NCI-H526 (cell line): Measurements from ENCODE around the gene IP6K1.
"Not testable (repeated sequence)": the region's sequence is repeated elsewhere in the genome, so short reads cannot be mapped to it uniquely, and the experiment has no call there.

Source experiments
- DNase-seq, 2 experiments: peaks; one replicate each; lab custom pipeline; 2025; lab: John Stamatoyannopoulos, UW

IP6K1 gene

DNA sequence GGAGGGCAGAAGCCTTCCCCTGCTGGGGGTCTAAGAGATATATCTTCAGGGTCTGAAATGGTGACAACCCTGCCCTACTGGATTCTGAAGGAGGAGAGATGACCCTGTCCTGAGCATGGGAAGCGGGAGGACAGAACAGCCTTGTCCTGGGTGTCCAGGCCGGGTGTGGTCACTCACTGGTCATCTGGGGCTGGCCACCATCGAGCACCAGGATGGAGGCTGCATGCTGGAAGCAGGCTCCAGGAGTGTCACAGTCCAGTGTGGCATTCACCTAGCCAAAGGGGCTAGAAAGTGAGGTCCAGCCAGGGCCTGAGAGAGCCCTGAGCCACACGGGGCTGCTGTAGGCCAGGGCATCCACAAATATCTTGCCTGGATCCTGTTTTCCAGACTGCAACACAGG lies 8.1 kb upstream of the IP6K1 start:
- no peak for DNase-seq

DNA sequence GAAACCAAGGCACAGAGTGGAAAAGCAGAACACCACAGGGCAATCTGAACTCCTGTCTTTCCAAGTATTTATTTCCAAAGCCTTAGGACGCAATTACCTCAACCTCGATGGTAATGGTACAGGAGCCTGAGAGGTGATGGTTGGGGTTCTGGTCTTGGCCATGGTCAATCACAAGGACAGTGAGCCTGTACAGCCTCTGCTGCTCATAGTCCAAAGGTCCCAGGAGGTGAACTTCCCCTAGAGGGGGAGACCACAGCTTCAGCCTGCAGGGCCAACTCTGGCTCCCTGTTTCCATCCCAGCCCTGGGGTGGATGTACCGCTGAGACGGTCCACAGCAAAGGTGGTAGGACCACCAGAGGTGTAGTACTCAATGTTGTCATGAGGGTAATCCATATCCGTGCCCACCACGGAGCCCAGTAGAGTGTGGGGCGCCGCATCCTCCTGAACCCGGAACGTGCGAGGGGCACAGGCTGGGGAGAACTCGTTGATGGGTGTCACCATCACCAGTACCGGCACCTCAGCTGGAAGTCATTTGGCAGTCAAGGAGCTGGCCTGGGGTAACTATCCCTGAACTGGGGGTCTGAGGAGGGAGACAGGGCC lies 7.2 kb upstream of the IP6K1 start:
- no peak for DNase-seq

DNA sequence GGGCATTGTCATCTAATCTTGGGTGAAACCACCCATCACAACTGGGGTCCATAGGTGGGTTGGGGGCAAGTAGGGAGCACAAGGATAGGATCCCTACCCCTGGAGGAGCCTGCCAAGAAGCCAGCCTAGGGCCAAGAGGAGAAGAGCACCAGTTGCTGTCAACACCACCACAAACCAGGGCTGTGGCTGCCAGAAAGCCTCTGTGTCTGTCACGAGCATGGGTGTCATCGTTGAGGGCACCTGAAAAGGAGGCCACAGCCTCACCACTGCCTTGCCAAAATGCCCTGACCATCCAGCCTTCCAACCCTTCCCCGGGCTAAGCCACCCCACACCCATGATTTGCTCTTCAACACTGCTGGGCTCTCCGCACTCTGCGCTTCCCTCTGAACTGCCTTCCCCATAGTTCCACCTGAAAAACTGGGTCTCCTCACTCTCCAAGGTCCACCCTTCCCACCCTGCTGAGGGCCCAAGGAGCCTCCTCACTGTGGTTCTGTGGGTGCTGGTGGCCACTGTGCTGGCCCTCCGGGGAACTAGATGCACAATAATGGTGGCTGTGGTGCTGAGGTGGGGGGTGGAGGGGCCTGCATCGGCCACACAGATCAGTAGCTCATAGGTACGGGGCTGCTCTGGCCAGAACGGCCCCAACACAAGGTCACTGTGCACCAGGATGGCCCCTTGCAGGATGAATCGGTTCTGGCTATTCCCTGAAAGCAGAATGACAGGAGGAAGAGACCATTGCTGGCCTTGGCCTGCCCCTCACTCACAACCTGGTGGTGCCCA lies 6.2 kb upstream of the IP6K1 start:
- no peak for DNase-seq

DNA sequence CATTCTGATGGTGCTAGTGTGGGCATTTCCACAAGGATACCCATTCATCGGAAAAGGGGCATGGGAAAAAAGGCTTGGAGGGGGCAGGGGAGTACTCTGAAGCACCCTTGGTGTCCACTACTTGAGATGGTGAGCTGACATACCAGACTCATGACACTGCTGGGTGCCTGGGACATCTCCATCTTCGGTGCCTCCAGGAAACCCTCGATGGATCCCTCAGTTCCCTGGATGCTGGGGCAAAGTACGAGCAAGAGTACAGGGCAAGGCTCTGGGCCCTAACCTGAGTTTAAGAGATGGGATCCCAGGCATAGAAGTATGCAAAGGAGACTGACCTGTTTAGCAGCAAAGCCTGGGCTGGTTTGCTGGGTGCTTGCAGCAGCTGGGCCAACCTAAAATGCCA lies 5.2 kb upstream of the IP6K1 start:
- no peak for DNase-seq

DNA sequence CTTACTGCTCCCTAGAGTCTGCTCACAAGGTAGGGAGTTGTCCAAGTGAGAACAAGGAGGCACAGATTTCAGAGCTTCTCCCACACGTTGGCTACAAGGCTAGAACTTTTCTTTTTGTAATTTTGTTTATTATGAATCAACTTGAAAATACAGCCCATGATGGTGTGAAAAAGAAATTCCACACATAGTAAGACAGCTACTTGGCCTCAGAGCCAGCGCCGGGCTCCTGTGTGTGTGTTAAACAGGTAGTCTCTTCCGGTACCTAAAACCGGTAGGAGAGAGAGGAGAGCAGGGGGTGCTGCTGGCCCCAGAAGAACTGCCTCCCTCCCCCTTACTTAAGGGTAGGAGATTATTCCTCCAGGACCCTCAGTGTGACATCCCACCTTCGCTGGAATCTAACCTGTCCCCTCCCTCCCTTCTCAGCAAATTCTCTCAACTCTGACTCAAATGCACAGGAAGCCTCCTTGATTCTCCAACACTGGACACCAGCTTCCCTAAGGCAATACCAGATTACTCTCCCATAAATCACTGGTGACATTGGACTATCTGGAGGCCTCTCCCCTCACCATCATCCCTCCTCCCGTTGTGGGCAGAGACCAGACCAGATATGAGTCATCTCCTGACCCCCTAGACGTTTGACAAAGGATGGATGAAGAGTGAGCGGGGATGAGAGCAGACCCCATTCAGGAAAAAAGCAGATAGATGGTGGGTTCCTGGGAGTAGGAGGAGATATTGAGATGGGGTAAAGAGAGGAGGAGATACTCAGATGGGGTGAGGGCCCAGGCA lies 4.5 kb upstream of the IP6K1 start:
- no peak for DNase-seq

DNA sequence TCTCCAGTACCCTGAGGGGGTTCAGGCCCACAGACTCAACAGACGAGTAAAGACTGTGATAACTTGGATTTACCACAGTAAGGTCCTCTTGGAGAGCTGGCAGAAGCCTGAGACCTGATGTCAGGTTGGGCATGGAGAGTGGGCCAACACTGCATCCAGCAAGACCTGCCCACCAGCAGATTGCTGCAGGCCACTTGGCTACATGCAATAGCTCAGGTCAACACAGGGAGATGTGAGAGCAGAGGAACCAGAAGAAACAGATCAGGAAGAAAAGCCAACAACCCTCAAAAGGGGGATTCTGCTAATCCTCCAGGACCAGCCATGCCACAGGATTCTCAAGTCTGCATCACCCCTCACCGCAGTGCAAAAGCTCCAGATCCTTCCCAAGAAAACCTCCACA lies 1.7 kb upstream of the IP6K1 start:
- no peak for DNase-seq

DNA sequence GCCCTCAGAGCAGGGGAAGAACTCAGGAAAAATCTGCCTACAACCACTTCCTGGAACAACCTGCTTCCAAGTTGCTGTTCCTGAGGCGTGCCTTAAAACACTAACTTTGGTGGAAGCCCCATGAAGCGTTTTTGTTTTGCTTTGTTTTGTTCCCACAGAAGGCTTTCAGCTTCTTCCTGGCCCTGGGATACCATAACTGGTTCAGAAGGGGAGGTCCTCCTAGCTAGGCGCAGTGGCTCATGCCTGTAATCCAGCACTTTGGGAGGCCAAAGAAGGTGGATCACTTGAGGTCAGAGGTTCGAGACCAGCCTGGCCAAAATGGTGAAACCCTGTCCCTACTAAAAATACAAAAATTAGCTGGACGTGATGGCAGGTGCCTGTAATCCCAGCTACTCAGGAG lies 1.2 kb upstream of the IP6K1 start:
- DNase-seq, result no peak

DNA sequence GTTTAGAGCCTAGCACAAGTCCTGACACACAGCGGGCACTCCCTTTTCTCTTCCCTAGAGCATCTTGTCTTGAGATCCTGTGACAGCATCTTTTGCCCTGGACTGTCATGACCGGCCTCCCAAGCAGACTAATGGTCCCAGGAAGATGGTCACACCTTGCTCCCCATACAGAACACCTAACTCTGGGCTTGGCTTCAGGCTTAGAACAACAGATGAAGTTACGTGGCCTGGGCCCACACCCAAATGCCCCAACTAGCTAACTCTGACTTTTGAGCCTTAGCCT lies 781 bp upstream of the IP6K1 start:
- no peak for DNase-seq

DNA sequence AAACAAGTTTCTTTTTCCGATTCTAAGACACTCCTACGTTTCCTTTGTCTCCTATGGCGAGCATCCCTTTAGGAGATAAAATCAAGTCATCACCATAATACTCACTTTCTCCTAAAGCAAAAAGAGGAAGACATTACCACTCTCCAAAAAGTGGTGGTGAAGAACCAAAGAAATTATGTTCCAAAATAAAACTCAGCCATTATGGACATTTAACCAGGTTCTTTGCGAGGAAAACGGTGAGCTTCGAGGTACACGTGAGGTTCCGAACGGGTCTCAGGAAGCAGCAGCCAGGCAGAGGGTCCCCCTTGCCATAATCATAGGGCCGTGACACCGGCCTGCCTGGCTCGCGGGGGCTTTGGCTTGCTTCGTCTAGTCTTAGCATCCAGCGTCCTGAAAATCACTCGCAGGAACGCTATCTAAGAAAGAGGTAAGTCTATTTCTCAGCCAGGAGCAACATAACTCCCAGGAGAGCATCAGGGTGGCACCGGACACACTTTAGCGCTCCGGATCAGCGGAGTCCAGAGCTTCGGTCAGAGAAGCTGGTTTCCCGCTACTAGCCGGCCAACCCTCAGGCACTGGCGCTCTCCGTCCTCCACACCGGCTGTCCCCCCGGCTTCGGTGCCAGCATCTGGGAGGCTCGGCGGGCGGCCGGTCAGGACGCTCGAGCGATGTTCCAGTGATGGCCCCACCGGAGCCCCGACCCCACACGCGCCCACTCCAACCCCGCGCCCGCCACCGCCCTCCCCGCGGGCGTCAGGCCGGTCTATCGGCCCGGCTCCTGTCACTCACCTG lies 581 bp downstream of the IP6K1 start:
- DNase-seq, result peak in 1 of 2 experiments; percentile 53

DNA sequence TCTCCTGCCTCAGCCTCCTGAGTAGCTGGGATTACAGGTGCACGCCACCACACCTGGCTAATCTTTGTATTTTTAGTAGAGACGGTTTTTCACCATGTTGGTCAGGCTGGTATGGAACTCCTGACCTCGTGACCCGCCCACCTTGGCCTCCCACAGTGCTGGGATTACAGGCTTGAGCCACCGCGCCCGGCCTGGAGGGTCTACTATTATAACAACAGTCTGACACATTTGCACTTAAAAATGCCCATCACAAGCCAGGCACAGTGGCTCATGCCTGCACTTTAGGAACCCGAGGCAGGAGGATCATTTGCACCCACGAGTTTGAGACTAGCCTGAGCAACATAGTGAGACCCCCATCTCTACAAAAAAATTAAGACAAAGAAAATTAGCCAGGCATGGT lies 4.1 kb downstream of the IP6K1 start:
- not testable (repeated sequence) for DNase-seq

DNA sequence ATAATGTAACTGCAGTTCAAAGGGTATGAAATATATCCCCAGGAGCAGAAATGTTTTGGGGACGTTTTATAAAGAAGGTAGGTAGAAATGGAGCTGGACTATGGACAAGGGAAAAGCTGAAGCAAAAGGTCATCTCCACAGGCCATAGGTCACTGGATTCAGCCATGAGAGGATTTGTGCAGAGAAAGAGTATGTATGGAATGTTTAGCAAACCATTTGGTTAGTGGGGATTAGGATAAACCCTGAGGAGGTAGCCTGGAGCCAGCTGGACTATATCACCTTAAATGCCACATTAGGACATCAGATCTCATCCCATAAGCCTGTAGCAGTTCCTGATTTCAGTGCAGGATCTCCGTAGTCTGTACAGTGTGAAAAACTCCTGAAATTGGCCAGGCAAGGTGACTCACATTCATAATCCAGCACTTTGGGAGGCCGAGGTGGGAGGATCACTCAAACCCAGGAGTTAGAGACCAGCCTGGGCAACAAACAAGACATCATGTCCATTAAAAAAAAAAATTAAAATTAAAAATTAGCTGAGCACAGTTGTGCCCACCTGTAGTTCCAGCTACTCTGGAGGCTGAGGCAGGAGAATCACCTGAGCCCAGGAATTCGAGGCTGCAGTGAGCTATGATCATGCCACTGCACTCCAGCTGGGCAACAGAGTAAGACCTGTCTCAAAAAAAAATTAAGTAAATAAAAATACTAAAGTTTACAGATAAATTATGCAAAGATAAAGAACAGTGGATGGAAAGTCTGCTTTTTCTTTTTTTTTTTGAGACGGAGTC lies 4.7 kb downstream of the IP6K1 start:
- DNase-seq, result no peak

DNA sequence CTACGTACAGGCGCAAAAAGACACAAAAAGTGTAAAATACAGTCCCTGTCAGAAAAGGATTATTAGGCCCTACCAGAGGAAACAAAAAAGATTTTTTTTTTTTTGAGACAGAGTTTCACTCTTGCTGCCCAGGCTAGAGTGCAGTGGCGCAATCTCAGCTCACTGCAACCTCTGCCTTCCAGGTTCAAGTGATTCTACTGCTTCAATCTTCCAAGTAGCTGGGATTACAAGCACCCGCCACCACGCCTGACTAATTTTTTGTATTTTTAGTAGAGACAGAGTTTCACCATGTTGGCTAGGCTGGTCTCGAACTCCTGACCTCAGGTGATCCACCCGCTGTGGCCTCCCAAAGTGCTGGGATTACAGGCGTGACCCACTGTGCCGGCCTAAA lies 5.4 kb downstream of the IP6K1 start:
- DNase-seq, result not testable (repeated sequence)

DNA sequence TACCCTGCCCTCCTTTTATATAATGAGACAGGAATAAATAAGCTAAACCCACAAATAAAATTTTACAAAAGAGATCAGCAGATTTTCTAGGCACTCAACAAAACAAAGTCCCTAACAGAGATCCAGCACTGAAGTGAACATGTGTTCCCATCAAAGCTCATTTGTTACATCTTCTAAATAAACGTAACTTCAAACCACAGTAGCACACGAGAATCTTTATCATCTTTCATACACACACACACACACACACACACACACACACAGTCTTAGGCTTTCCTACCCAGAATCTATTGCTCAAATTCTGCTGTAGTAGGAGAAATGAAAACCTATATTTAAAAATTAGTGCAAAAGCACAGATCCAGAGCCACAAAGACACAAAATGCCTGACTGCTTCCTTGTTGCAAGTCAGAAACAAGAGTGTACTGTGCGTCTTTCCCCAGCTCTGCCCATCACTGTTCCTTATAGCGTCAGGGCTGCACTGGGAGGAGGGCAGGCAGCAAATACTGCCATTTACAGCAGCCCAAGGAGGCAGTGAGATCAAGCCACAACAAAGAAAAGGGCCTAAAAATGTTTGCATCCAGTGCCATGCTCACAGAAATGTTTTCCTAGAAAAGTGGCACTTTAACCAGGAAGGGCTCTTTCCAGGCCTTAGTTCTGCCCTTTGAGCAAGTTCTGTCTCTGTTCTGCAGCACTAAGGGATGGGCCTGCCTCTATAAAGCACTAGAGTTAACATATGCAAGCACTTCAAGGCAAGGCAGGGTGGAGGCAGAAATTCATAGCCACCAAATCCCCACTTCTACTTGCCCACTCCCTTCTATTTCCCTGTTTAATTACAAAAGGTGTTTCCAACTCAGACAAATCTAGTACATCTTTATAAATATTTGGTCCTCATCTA lies 6.0 kb downstream of the IP6K1 start:
- no peak for DNase-seq

DNA sequence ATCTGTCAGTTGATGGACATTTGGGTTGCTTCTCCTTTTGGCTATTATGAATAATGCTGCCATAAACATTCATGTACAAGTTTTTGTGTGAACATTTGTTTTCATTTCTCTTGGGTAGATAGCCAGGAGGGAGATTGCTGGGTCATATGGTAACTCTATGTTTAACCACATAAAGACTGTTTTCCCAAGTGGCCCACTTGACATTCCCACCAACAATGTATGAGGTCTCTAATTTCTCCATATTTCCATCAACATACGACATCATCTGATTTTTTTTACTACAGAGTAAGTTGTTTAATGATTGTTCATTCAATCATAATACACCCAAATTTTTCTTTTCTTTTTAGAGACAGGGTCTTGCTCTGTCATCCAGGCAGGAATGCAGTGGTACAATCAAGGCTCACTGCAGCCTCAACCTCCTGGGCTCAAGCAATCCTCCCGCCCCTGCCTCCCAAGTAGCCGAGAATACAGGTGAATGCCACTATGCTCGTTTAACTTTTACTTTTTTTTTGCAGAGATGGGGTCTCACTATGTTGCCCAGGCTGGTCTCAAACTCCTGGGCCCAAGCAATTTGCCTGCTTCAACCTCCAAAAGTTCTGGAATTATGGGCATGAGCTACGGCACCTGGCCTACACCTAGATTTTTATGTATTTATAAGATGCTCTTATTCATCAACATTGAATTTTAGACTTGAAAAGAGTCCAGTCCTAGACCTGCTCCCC lies 6.8 kb downstream of the IP6K1 start:
- no peak for DNase-seq

DNA sequence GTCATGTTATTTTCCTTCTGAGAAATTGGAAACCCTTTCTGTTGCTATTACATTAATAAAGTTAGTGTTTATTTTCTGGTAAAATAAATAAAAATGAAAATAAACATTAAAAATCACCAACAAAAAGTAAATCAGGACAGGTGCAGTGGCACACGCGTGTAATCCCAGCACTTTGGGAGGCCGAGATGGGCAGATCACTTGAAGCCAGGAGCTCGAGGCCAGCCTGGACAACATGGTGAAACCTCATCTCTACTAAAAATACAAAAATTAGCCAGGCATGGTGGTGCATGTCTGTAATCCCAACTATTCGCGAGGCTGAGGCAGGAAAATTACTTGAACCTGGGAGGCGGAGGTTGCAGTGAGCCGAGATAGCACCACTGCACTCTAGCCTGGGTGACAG lies 10.2 kb downstream of the IP6K1 start:
- not testable (repeated sequence) for DNase-seq

DNA sequence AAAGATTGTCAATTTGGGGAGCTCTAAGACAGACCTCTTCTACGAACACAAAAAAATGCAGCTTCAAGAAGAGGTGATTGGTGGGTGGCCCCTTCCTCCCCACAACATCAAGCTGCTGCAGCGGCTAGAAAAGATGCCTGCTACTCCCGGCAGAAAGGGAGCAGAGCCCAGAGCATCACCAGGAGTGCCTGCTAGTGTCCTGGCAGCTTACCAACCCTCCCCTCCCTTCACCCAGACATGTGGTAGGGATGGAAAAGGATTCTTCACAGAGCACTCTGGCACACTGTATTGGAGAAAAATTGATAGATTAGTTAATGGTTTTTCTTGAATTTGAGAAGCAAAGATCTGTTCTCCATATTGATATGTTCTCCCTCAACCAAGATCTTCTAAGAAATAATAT lies 10.8 kb downstream of the IP6K1 start:
- DNase-seq, result no peak

DNA sequence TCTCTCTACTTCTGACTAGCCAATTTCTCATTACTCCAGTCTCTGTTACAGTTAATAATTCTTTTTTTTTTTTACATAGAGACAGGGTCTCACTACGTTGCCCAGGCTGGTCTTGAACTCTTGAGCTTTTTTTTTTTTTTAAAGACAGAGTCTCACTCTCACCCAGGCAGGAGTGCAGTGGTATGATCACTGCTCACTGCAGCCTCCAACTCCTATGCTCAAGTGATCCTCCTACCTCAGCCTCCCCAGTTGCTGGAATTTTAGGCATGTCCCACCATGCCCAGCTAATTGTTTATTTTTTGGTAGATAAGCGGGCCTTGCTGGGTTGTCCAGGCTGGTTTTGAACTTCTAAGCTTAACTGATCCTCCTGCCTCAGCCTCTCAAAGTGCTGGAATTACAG lies 13.6 kb downstream of the IP6K1 start:
- DNase-seq, result no peak

DNA sequence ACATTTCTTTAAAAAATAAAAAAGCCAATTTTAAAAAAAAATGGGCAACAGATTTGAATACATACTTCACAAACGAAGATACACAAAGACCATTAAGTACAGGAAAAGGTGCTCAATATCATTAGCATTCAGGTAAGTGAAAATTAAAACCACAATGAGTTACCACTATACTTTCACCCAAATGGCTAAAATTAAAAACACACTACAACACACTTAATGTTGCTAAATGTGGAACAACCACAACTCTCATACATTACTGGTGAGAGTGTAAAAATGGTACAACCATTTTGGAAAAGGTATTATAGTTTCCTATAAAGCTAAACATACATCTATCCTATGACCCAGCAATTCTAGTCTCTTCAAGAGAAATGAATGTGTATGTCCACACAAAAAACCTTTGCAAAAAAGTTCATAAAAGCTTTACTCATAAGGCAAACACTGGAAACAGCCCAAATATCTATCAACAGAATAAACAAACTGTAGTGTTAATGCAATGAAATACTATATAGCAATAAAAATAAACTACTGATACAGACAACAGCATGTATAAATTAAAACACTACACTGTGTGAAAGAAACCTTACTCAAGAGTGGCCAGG lies 14.9 kb downstream of the IP6K1 start:
- no peak for DNase-seq

DNA sequence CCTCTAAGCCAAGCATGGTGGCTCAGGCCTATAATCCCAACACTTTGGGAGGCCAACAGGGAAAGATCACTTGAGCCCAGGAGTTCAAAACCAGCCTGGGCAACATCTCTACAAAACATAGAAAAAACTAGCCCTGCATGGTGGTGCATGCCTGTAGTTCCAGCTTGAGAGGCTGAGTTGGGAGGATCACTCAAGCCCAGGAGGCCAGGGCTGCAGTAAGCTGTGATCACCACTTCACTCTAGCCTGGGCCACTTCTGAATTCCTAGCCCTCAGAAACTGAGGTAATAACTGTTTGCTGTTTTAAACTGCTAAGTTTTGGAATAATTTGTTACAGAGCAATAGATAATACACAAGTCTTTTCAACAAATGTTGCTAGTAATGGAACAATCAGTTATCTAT lies 16.4 kb downstream of the IP6K1 start:
- DNase-seq, result no peak
